K562 (cell line): ENCODE results near the gene HMGA1. TPM values are rescaled to one million over a fixed set of nuclear protein-coding genes. Genes with fewer than 3 reads are reported as not detected.
A peak's percentile ranks its signal among the peaks of the same experiment; 100 is the strongest.

Source experiments
- ATAC-seq: fragments of 200-7000 bp; cut with Tn5 transposase; 3 replicates; pipeline ENCODE4 v1.9.1; 2020; ENCODE audit warnings: moderate library complexity
- BruUV-seq: library from RNA; stranded (reverse); fragments of 400-500 nt; replicated peaks from 2 replicates; lab custom pipeline; 2021; lab: Mats Ljungman, UMichigan
- CTCF ChIA-PET: fragments of 300-600 bp; formaldehyde crosslinking; extraction: SDS; loops from one replicate; lab custom pipeline; 2021; ENCODE audit warnings: low intra/inter-chr PET ratio; lab: Yijun Ruan, JAX
- POLR2A ChIA-PET: fragments of 300-600, 350-650 bp; sonication (Branson Sonifier 250); formaldehyde crosslinking; extraction: SDS; loops from one replicate; lab custom pipeline; 2021; ENCODE audit warnings: antibody characterized with exemption, inconsistent platforms; lab: Yijun Ruan, JAX
- DNase-seq, 4 experiments: peaks; one replicate each; pipeline versions ENCODE4 v3.0.0 to v3.0.0-alpha.2; 2011 to 2018; ENCODE audit warnings: low spot score in 3 of 4, mixed read lengths in 3 of 4; ENCODE audit errors: extremely low read depth in 1 of 4
- FAIRE-seq: peaks from 2 replicates; lab custom pipeline; 2011; peaks lifted over from hg19 to GRCh38; lab: Jason Lieb, UNC
- H2AFZ ChIP-seq: 2 replicates; pipeline ENCODE4 v1.6.0; 2011; ENCODE audit warnings: low read depth, low read length, control low read depth, inconsistent platforms
- H3K27ac ChIP-seq: fragments of 200-600 bp; 3 replicates; pipeline ENCODE4 v1.8.0; 2011; ENCODE audit warnings: low read depth, mild to moderate bottlenecking, control low read depth, inconsistent platforms, low read length, moderate library complexity, mixed read lengths; ENCODE audit errors: extremely low read depth
- H3K27me3 ChIP-seq, 2 experiments: fragments of 300-600 bp in 1 of 2; 2 replicates in 1 of 2; 3 replicates in 1 of 2; pipeline versions ENCODE4 v1.6.0 to v1.8.0; 2011; ENCODE audit warnings: inconsistent platforms in 2 of 2, low read length in 2 of 2, mild to moderate bottlenecking in 1 of 2, mixed read lengths in 1 of 2, moderate library complexity in 1 of 2; ENCODE audit not compliant: control insufficient read depth in 2 of 2, insufficient read depth in 2 of 2
- H3K36me3 ChIP-seq: fragments of 300-600 bp; 3 replicates; pipeline ENCODE4 v1.8.0; 2011; ENCODE audit warnings: mild to moderate bottlenecking, low read length, inconsistent platforms; ENCODE audit not compliant: control insufficient read depth, insufficient read depth
- H3K4me1 ChIP-seq, 2 experiments: fragments of 200-600 bp in 1 of 2; replicated peaks in 1 of 2; 2 replicates in 1 of 2; 3 replicates in 1 of 2; pipeline versions ENCODE4 v1.5.1 to v1.8.0; 2011; ENCODE audit warnings: inconsistent platforms in 2 of 2, low read length in 2 of 2, mild to moderate bottlenecking in 1 of 2, mixed read lengths in 1 of 2, moderate library complexity in 1 of 2; ENCODE audit not compliant: control insufficient read depth in 2 of 2, insufficient read depth in 2 of 2
- H3K4me2 ChIP-seq: 2 replicates; pipeline ENCODE4 v1.6.1; 2011; ENCODE audit warnings: low read length, control low read depth, inconsistent platforms, mixed read lengths; ENCODE audit not compliant: insufficient read depth
- H3K4me3 ChIP-seq: fragments of 200-600 bp; sonication (generic), shearing (Covaris generic); 2 replicates; pipeline ENCODE4 v1.5.1; 2016; ENCODE audit warnings: control low read depth, inconsistent platforms
- H3K79me2 ChIP-seq: fragments of 200-600 bp; 3 replicates; pipeline ENCODE4 v1.8.0; 2011; ENCODE audit warnings: low read length, inconsistent platforms; ENCODE audit not compliant: control insufficient read depth, insufficient read depth
- H3K9ac ChIP-seq, 2 experiments: 2 replicates each; pipeline versions ENCODE4 v1.6.0 to v1.6.1; 2011; ENCODE audit warnings: low read depth in 2 of 2, low read length in 2 of 2, control low read depth in 1 of 2, inconsistent platforms in 1 of 2, mild to moderate bottlenecking in 1 of 2, mixed read lengths in 1 of 2; ENCODE audit not compliant: insufficient read depth in 1 of 2
- H3K9me1 ChIP-seq: one replicate; pipeline ENCODE4 v1.6.0; 2011; ENCODE audit warnings: inconsistent platforms, mild to moderate bottlenecking, low read length, moderate library complexity; ENCODE audit not compliant: control insufficient read depth, insufficient read depth
- H3K9me3 ChIP-seq: replicated peaks from 2 replicates; pipeline ENCODE4 v1.5.1; 2011; ENCODE audit warnings: low read depth, low read length, inconsistent platforms; ENCODE audit not compliant: control insufficient read depth, insufficient read depth
- H4K20me1 ChIP-seq: replicated peaks from 2 replicates; pipeline ENCODE4 v1.6.1; 2011; ENCODE audit warnings: low read length, inconsistent platforms, mixed read lengths; ENCODE audit not compliant: control insufficient read depth, insufficient read depth
- CBFA2T3 ChIP-seq: fragments of 450-650 bp; IDR thresholded peaks from 2 replicates; pipeline ENCODE4 v1.6.1; 2017
- CC2D1A ChIP-seq: fragments of 450-650 bp; IDR thresholded peaks from 2 replicates; pipeline ENCODE4 v1.6.1; 2017; ENCODE audit warnings: mild to moderate bottlenecking
- CHD2 ChIP-seq: IDR thresholded peaks from 2 replicates; pipeline ENCODE4 v1.6.1; 2011; ENCODE audit warnings: low read depth, low read length
- FOXK1 ChIP-seq: sonication (generic); formaldehyde crosslinking; IDR thresholded peaks from 2 replicates; pipeline ENCODE4 v1.8.0; 2022; ENCODE audit warnings: missing genetic modification reagents, mild to moderate bottlenecking, borderline replicate concordance
- GABPB1 ChIP-seq: sonication (generic); formaldehyde crosslinking; IDR thresholded peaks from 2 replicates; pipeline ENCODE4 v1.8.0; 2022; ENCODE audit warnings: mild to moderate bottlenecking, missing genetic modification reagents
- KAT8 ChIP-seq: fragments of 450-650 bp; IDR thresholded peaks from 2 replicates; pipeline ENCODE4 v1.6.1; 2016; ENCODE audit warnings: low read depth, mild to moderate bottlenecking
- MCM3 ChIP-seq: fragments of 450-650 bp; IDR thresholded peaks from 2 replicates; pipeline ENCODE4 v1.6.1; 2016
- RCOR1 ChIP-seq, 2 experiments: IDR thresholded peaks; 2 replicates each; pipeline ENCODE4 v1.6.1; 2012; ENCODE audit warnings: low read depth in 2 of 2, low read length in 2 of 2, borderline replicate concordance in 1 of 2, improper control_type of control experiment in 1 of 2
- RFX1 ChIP-seq: fragments of 450-650 bp; IDR thresholded peaks from 2 replicates; pipeline ENCODE4 v1.6.1; 2016; ENCODE audit warnings: mild to moderate bottlenecking, moderate library complexity
- ZNF696 ChIP-seq: fragments of 250-450 bp; sonication (Bioruptor Pico); conservative IDR thresholded peaks from 2 replicates; pipeline ENCODE4 v1.4.0; 2020; ENCODE audit warnings: mild to moderate bottlenecking, moderate library complexity
- WGBS: fragments of 100-300 bp; shearing (Covaris generic); methylation state at CpG from one replicate; pipeline ENCODE4 v1.1.6; 2016; ENCODE audit warnings: low coverage, mixed read lengths; ENCODE audit not compliant: insufficient coverage; ENCODE audit errors: missing lambda C conversion rate; 5-methylcytosine and 5-hydroxymethylcytosine counted together
- in situ Hi-C: fragments of 300-500 bp; cut with MboI; formaldehyde crosslinking; loops from 4 replicates; pipeline ENCODE4 v1.15.0; 2018; ENCODE audit warnings: inconsistent platforms, mixed read lengths
- intact Hi-C: fragments of 100-400 bp; cut with micrococcal nuclease; formaldehyde crosslinking; loops from 2 replicates; pipeline ENCODE4 v1.14.2; 2022
- polyA plus RNA-seq, 8 experiments: library from polyadenylated mRNA; depleted of rRNA in 4 of 8; stranded (reverse) in 5 of 8; unstranded in 3 of 8; fragments of >200 nt; fragmentation: Nextera tagmentation in 2 of 8; fragmentation: Illumina TruSeq in 1 of 8; extraction: Ambion mirVana in 2 of 8; extraction: Trizol in 1 of 8; gene quantifications; 2 replicates each; pipeline versions ENCODE4 v1.2.1 to v1.2.3, GENCODE V29; 2011 to 2014; ENCODE audit warnings: inconsistent platforms in 1 of 8, missing spikeins in 1 of 8
- total RNA-seq, 7 experiments: library from RNA; depleted of rRNA in 6 of 7; stranded (reverse); fragments of >200 nt in 6 of 7; fragmentation: Illumina TruSeq in 2 of 7; extraction: Trizol in 2 of 7; gene quantifications; 2 replicates each; pipeline versions ENCODE4 v1.2.1 to v1.2.3, GENCODE V29; 2011 to 2021; ENCODE audit warnings: low replicate concordance in 1 of 7

The HMGA1 gene
- total and polyA plus RNA-seq, 9 of the 15 experiments (the other 6 are each of a cell fraction or from before 2014, with no cell fraction given), result 27.8 to 1,947 (median 594) TPM

DNA sequence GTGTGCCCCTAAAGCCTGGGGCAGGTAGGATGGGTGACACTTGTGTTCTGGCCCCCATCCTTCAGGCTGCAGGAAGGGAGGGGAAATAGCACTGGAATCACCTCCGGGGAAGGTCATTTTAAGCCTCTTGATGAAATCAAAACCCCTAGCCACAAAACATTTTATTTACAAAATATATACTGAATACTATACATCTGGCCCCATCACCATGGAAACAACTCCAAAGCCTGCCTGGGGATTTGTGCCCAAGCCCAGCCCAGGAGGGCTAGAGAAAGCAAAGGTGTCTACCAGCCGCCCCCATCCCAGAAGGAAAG is 9.5 kb downstream of the HMGA1 start:
- H3K4me1 ChIP-seq, result peaks cover 62 to 73% of the 10 kb centered on the region in 2 experiments
- no TSS peak for BruUV-seq
- POLR2A ChIA-PET, result interaction anchor here (1.0 to 4.9 kb wide), 4 partner anchors 23 to 410 kb away, joined by 3 to 67 read pairs (median 20); partner anchors contain the start of gene RPS10

More for the DNA sequence above, 9.5 kb downstream of the HMGA1 start:
- ATAC-seq, result peak; percentile 0; the same call in 2 of the 3 replicates
- peak overlapping the region; percentile 86; the same call in 1 of the 3 replicates for H3K27ac ChIP-seq
- no peak overlapping the region for H2AFZ ChIP-seq
- peak; percentile 8; the same call in 1 of the 2 replicates for TF ChIP-seq CHD2
- TF ChIP-seq FOXK1 (CRISPR knock-in tag), result 0 out of 2 replicates have a peak, but pooled peaks have one; percentile 31
- no peak for TF ChIP-seq MCM3
- TF ChIP-seq CC2D1A, result no peak
- no peak for TF ChIP-seq CBFA2T3
- TF ChIP-seq RCOR1 (IDR thresholded peaks at IDR 0.05; ENCODE audit: borderline replicate concordance in 1 of 2, low read depth in 2 of 2, low read length in 2 of 2), result 0 out of 4 replicates have a peak, but pooled peaks of 1 of the 2 experiments have one; percentile 8
- 0 out of 2 replicates have a peak, but pooled peaks have one; percentile 46 for TF ChIP-seq ZNF696 (CRISPR knock-in tag)
- 0 out of 2 replicates have a peak, but pooled peaks have one; percentile 58 for TF ChIP-seq GABPB1 (CRISPR knock-in tag)
- no peak for TF ChIP-seq KAT8
- peak; percentile 88 for TF ChIP-seq RFX1
- H3K9me3 ChIP-seq, result no peaks in the 10 kb centered on the region
- H3K36me3 ChIP-seq, result peaks cover 58% of the 10 kb centered on the region
- H3K27me3 ChIP-seq, result no peaks in the 10 kb centered on the region; a peak in 1 of 5 replicates
- H3K79me2 ChIP-seq, result peaks cover 54% of the 10 kb centered on the region
- CTCF ChIA-PET, result interaction anchor here (0.7 to 1.3 kb wide), 3 partner anchors 50 to 172 kb away, joined by 3 to 4 read pairs (median 4); no protein-coding TSS in a partner anchor
- H4K20me1 ChIP-seq, result peaks cover 40% of the 10 kb centered on the region; the same call in 1 of the 2 replicates
- no peak for FAIRE-seq
- H3K9me1 ChIP-seq, result peaks cover 5% of the 10 kb centered on the region
- no peak overlapping the region for H3K4me2 ChIP-seq
- peak in 1 of 4 experiments; percentile 9 for DNase-seq
- no peak overlapping the region for H3K4me3 ChIP-seq
- in situ Hi-C loops, result loop anchor here (5.0 kb wide), 2 partner anchors 166 to 361 kb away; no protein-coding TSS in a partner anchor
- WGBS, result 16% methylated on average over 2 of the region's 2 CpGs
- no peak overlapping the region for H3K9ac ChIP-seq
- intact Hi-C loops, result loop anchor here (1.0 kb wide), 1 partner anchor 50 kb away; no protein-coding TSS in a partner anchor
